ENCODE results near the gene FXYD6. TPM values are rescaled to one million over a fixed set of nuclear protein-coding genes. Genes with fewer than 3 reads are reported as not detected.
A peak's percentile ranks its signal among the peaks of the same experiment; 100 is the strongest.

Gene FXYD6
- total RNA-seq, 2 experiments from 2014 or later, result not detected

DNA sequence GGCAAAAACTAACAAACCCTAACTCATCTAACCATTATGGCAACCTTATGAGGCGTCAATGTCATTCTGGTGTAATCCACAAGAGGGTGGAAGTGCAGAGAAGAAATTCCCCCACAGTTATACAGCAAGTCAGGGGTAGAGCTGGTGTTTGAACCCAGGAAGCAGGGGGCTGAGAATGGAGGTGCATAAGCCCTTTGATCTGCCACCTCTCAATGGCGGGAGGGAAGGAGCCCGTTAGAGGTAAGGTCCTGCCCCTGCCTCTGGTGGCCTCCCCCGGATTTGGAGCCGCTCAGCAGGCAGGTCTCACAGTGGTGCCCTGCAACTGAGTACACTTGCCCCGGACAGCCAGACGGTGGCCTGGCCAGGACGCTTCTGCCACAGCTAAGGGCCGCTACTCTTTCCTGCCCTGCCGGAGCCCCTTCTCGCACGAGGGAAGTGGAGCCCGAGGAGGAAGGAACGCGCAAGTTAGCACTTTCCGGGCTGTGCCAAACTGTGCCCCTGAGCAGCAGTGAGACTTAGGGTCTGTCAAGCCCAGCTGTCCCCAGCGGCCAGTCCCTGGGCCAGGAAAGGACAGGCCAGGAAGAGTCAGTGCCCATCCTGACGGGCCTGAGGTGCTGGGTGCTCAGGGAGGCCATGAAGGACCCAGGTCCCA is 53.0 kb downstream of the FXYD6 start:
- Histone ChIP-seq H3K27ac (ENCODE audit: low read depth, low read length, poor library complexity, severe bottlenecking) (no peak overlapping the region), H4K20me1 (ENCODE audit: insufficient read depth, low read length) (no peaks in the 10 kb centered on the region), H2AFZ (ENCODE audit: low read length) (no peak overlapping the region), H3K9me3 (ENCODE audit: low read length) (no peaks in the 10 kb centered on the region), H3K36me3 (ENCODE audit: insufficient read depth, low read length) (no peaks in the 10 kb centered on the region), H3K4me2 (ENCODE audit: low read length) (no peak overlapping the region), H3K4me1 (ENCODE audit: insufficient read depth, low read length, poor library complexity, severe bottlenecking) (no peaks in the 10 kb centered on the region), H3K79me2 (ENCODE audit: insufficient read depth, low read depth, low read length) (no peaks in the 10 kb centered on the region), H3K4me3 (ENCODE audit: low read depth, low read length, poor library complexity, severe bottlenecking) (no peak overlapping the region), H3K9me2 (ENCODE audit: insufficient read depth, low read length) (no peaks in the 10 kb centered on the region)
- TF ChIP-seq, protein P1, sequence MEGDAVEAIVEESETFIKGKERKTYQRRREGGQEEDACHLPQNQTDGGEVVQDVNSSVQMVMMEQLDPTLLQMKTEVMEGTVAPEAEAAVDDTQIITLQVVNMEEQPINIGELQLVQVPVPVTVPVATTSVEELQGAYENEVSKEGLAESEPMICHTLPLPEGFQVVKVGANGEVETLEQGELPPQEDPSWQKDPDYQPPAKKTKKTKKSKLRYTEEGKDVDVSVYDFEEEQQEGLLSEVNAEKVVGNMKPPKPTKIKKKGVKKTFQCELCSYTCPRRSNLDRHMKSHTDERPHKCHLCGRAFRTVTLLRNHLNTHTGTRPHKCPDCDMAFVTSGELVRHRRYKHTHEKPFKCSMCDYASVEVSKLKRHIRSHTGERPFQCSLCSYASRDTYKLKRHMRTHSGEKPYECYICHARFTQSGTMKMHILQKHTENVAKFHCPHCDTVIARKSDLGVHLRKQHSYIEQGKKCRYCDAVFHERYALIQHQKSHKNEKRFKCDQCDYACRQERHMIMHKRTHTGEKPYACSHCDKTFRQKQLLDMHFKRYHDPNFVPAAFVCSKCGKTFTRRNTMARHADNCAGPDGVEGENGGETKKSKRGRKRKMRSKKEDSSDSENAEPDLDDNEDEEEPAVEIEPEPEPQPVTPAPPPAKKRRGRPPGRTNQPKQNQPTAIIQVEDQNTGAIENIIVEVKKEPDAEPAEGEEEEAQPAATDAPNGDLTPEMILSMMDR (conservative IDR thresholded peaks at IDR 0.05; ENCODE audit: low read length), result peak; percentile 49
- TF ChIP-seq EZH2phosphoT487 (IDR thresholded peaks at IDR 0.05; ENCODE audit: borderline replicate concordance, low read depth, low read length), result no peak
- no TSS peak for BruUV-seq (replicated peaks)
- POLR2A ChIA-PET, result no interaction called here
- peak; percentile 21 for DNase-seq (ENCODE audit: low spot score)
- intact Hi-C loops (cut with micrococcal nuclease; ENCODE audit: unreplicated experiment), result no loop called here
- CTCF ChIA-PET (ENCODE audit: unreplicated experiment), result no interaction called here

DNA sequence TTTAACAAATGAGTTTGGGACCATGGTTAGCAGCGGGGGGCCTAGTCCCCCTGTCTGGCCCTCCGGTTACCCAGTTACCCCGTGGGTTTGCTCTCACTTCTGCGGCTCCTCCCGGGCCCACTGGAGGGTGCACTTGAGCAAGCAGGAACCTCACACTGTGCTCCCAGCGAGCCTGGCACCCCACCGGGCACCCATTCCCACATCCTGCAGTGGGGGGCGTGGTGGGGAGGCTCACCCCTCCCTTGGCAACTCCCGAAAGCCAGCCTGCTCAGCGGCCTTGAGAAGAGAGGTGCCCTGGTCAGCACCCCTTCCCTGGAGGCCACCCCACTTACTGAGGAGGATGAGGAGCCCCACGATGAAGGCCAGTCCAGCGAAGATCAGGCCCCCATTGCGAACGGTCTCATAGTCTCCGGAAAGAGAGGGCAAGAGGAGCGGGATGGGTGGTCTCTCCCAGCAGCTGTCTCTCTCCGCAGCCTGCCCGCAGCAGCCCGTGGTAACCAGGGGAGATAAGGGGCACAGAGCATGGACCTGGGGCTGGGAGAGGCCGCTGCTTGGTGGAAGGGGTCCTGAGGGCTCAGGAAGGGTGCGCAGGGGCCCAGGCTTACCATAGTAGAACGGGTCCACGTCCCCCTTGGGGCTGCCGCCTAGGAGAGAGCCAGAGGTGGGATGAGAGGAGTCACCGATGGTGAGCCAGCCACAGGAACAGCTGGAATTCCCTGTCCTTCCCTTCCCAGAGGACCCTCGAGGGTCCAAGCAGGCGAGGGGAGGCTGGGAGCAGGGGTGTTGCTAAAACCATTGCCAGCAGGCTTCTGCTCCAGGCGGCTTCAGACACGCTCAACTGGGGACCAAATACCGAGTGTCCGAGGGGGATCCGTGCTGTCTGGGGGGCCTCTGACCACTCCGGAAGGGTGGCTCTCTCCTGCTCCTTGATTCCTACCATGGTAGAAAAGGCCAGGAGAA is 54.1 kb downstream of the FXYD6 start:
- intact Hi-C loops (cut with micrococcal nuclease; ENCODE audit: unreplicated experiment), result no loop called here
- peak; percentile 12 for DNase-seq (ENCODE audit: low spot score)
- Histone ChIP-seq H3K4me2 (ENCODE audit: low read length) (no peak overlapping the region), H4K20me1 (ENCODE audit: insufficient read depth, low read length) (no peaks in the 10 kb centered on the region), H3K27ac (ENCODE audit: low read depth, low read length, poor library complexity, severe bottlenecking) (no peak overlapping the region), H3K9me3 (ENCODE audit: low read length) (no peaks in the 10 kb centered on the region), H3K36me3 (ENCODE audit: insufficient read depth, low read length) (no peaks in the 10 kb centered on the region), H3K4me3 (ENCODE audit: low read depth, low read length, poor library complexity, severe bottlenecking) (no peak overlapping the region), H3K9me2 (ENCODE audit: insufficient read depth, low read length) (no peaks in the 10 kb centered on the region), H3K4me1 (ENCODE audit: insufficient read depth, low read length, poor library complexity, severe bottlenecking) (no peaks in the 10 kb centered on the region), H2AFZ (ENCODE audit: low read length) (no peak overlapping the region), H3K79me2 (ENCODE audit: insufficient read depth, low read depth, low read length) (no peaks in the 10 kb centered on the region)
- CTCF ChIA-PET (ENCODE audit: unreplicated experiment), result no interaction called here
- TF ChIP-seq, protein P1 (conservative IDR thresholded peaks at IDR 0.05; ENCODE audit: low read length), result peak; percentile 72
- no peak for TF ChIP-seq EZH2phosphoT487 (IDR thresholded peaks at IDR 0.05; ENCODE audit: borderline replicate concordance, low read depth, low read length)
- POLR2A ChIA-PET, result no interaction called here
- BruUV-seq (replicated peaks), result no TSS peak

Data from OCI-LY7 (cell line).